NT2/D1 (cell line): ENCODE results near the gene EPB41L1.

ENCODE experiments used
- SUZ12 ChIP-seq: IDR thresholded peaks from 2 replicates; pipeline ENCODE4 v1.6.1; 2011; ENCODE audit not compliant: insufficient read length, insufficient read depth; ENCODE audit errors: extremely low read depth
- YY1 ChIP-seq: IDR thresholded peaks from 2 replicates; pipeline ENCODE4 v1.6.1; 2011; ENCODE audit not compliant: insufficient read length, insufficient read depth
- ZNF274 ChIP-seq: IDR thresholded peaks from 2 replicates; pipeline ENCODE4 v1.6.1; 2011; ENCODE audit warnings: mild to moderate bottlenecking, low read depth, low read length

DNA sequence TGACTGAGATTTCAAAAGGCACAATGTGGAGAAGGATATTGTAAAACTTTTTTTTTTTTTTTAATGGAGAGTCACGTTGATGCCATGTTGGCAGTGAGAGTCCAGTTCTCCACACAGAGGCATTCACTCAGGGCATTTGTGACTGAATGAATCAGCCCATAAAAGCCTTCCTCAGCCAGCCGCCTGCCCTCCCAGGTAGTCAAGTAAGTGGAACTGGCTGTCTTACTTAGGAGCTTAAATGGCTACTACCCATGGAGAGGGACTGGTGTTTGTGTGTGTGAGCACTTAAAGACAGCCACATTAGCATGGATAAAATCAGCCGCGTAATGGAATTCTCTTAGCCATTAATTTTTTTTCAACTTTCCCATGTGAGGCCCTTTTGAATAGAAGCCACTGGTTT lies 94.3 kb downstream of the EPB41L1 start:
- TF ChIP-seq YY1 (no peak), ZNF274 (no peak), SUZ12 (no peak)
